H9 (cell line): ENCODE results near the gene LRRC3B. TPM values are rescaled to one million over a fixed set of nuclear protein-coding genes. Genes with fewer than 3 reads are reported as not detected.

Experiments used
- DNase-seq: peaks from one replicate; pipeline ENCODE4 v3.0.0-alpha.2; 2017
- H2AFZ ChIP-seq: one replicate; pipeline ENCODE4 v1.6.1; 2013; ENCODE audit warnings: mild to moderate bottlenecking, low read length, control low read depth, moderate library complexity
- H2AK5ac ChIP-seq: 2 replicates; pipeline ENCODE4 v1.6.1; 2013; ENCODE audit warnings: low read length, control low read depth, mixed read lengths; ENCODE audit not compliant: insufficient read length
- H2BK120ac ChIP-seq: one replicate; pipeline ENCODE4 v1.6.1; 2013; ENCODE audit warnings: low read depth, mild to moderate bottlenecking, low read length, control low read depth, inconsistent platforms; ENCODE audit not compliant: poor library complexity, severe bottlenecking
- H2BK12ac ChIP-seq: 2 replicates; pipeline ENCODE4 v1.6.1; 2013; ENCODE audit warnings: low read length, control low read depth, mixed read lengths, low read depth; ENCODE audit not compliant: insufficient read length
- H2BK15ac ChIP-seq: 2 replicates; pipeline ENCODE4 v1.6.1; 2013; ENCODE audit warnings: low read depth, low read length, control low read depth
- H2BK20ac ChIP-seq: one replicate; pipeline ENCODE4 v1.6.1; 2013; ENCODE audit warnings: low read depth, mild to moderate bottlenecking, low read length, control low read depth, inconsistent platforms; ENCODE audit not compliant: poor library complexity, severe bottlenecking
- H2BK5ac ChIP-seq: 2 replicates; pipeline ENCODE4 v1.6.1; 2013; ENCODE audit warnings: low read length, control low read depth, mixed read lengths; ENCODE audit not compliant: insufficient read length
- H3K14ac ChIP-seq: 2 replicates; pipeline ENCODE4 v1.6.1; 2013; ENCODE audit warnings: low read length, control low read depth; ENCODE audit not compliant: insufficient read depth
- H3K18ac ChIP-seq: 2 replicates; pipeline ENCODE4 v1.6.1; 2013; ENCODE audit warnings: low read depth, mild to moderate bottlenecking, mixed read lengths, low read length, control low read depth; ENCODE audit not compliant: insufficient read length
- H3K23ac ChIP-seq: 2 replicates; pipeline ENCODE4 v1.6.1; 2013; ENCODE audit warnings: low read length, control low read depth, mixed read lengths, low read depth; ENCODE audit not compliant: insufficient read length
- H3K23me2 ChIP-seq: 2 replicates; pipeline ENCODE4 v1.6.1; 2013; ENCODE audit warnings: low read depth, mild to moderate bottlenecking, mixed read lengths, low read length, control low read depth; ENCODE audit not compliant: insufficient read length, poor library complexity, severe bottlenecking
- H3K27ac ChIP-seq: 2 replicates; pipeline ENCODE4 v1.5.1; 2013; ENCODE audit warnings: low read length, control low read depth, mixed read lengths, low read depth; ENCODE audit not compliant: insufficient read length
- H3K27me3 ChIP-seq: 2 replicates; pipeline ENCODE4 v1.6.1; 2013; ENCODE audit warnings: low read length, control low read depth, inconsistent platforms; ENCODE audit not compliant: insufficient read depth
- H3K4ac ChIP-seq: 2 replicates; pipeline ENCODE4 v1.6.1; 2013; ENCODE audit warnings: low read depth, mild to moderate bottlenecking, control low read depth, inconsistent platforms, low read length, moderate library complexity
- H3K4me1 ChIP-seq: 2 replicates; pipeline ENCODE4 v1.6.1; 2013; ENCODE audit warnings: low read length, control low read depth, inconsistent platforms; ENCODE audit not compliant: insufficient read depth
- H3K4me2 ChIP-seq: 2 replicates; pipeline ENCODE4 v1.6.1; 2013; ENCODE audit warnings: low read length, control low read depth, mixed read lengths; ENCODE audit not compliant: insufficient read length, insufficient read depth
- H3K56ac ChIP-seq: 2 replicates; pipeline ENCODE4 v1.6.1; 2013; ENCODE audit warnings: low read depth, mild to moderate bottlenecking, mixed read lengths, low read length, control low read depth; ENCODE audit not compliant: insufficient read length
- H3K79me1 ChIP-seq: 2 replicates; pipeline ENCODE4 v1.6.1; 2013; ENCODE audit warnings: low read depth, mild to moderate bottlenecking, moderate library complexity, low read length, control low read depth, inconsistent platforms; ENCODE audit not compliant: insufficient read depth, poor library complexity, severe bottlenecking
- H3K79me2 ChIP-seq: 2 replicates; pipeline ENCODE4 v1.6.1; 2013; ENCODE audit warnings: low read length, control low read depth, inconsistent platforms; ENCODE audit not compliant: insufficient read depth
- H3K9ac ChIP-seq: 2 replicates; pipeline ENCODE4 v1.6.1; 2013; ENCODE audit warnings: low read length, control low read depth, mixed read lengths; ENCODE audit not compliant: insufficient read length; ENCODE audit errors: extremely low read depth
- H3K9me3 ChIP-seq: one replicate; pipeline ENCODE4 v1.6.1; 2013; ENCODE audit warnings: low read depth, low read length, inconsistent platforms; ENCODE audit not compliant: control insufficient read depth
- H3T11ph ChIP-seq: one replicate; pipeline ENCODE4 v1.6.1; 2013; ENCODE audit warnings: mild to moderate bottlenecking, low read length, control low read depth, inconsistent platforms
- H4K20me1 ChIP-seq: one replicate; pipeline ENCODE4 v1.6.1; 2013; ENCODE audit not compliant: control insufficient read depth, insufficient read length, insufficient read depth
- H4K5ac ChIP-seq: 2 replicates; pipeline ENCODE4 v1.6.1; 2013; ENCODE audit warnings: low read depth, mild to moderate bottlenecking, mixed read lengths, low read length, control low read depth; ENCODE audit not compliant: insufficient read length
- H4K8ac ChIP-seq: replicated peaks from 2 replicates; pipeline ENCODE4 v1.6.1; 2013; ENCODE audit warnings: low read length, control low read depth, mixed read lengths, low read depth; ENCODE audit not compliant: insufficient read length
- H4K91ac ChIP-seq: 2 replicates; pipeline ENCODE4 v1.6.1; 2013; ENCODE audit warnings: low read depth, mild to moderate bottlenecking, moderate library complexity, mixed read lengths, low read length, control low read depth; ENCODE audit not compliant: insufficient read length
- H3K27ac Mint-ChIP-seq, 3 experiments: 2 replicates in 2 of 3; 3 replicates in 1 of 3; pipeline ENCODE4 v1.8.0; 2020 to 2021; ENCODE audit warnings: mixed read lengths in 3 of 3, mild to moderate bottlenecking in 1 of 3, moderate library complexity in 1 of 3
- H3K27me3 Mint-ChIP-seq: 2 replicates; pipeline ENCODE4 v1.8.0; 2021; ENCODE audit warnings: low read depth, mild to moderate bottlenecking, moderate library complexity, mixed read lengths
- H3K36me3 Mint-ChIP-seq, 3 experiments: 2 replicates in 2 of 3; 3 replicates in 1 of 3; pipeline ENCODE4 v1.8.0; 2020 to 2021; ENCODE audit warnings: low read depth in 3 of 3, mixed read lengths in 3 of 3; ENCODE audit not compliant: insufficient read depth in 1 of 3
- H3K4me1 Mint-ChIP-seq, 2 experiments: 2 replicates each; pipeline ENCODE4 v1.8.0; 2020; ENCODE audit warnings: mixed read lengths in 2 of 2
- H3K4me3 Mint-ChIP-seq, 2 experiments: 2 replicates in 1 of 2; 3 replicates in 1 of 2; pipeline ENCODE4 v1.8.0; 2020 to 2021; ENCODE audit warnings: mild to moderate bottlenecking in 2 of 2, mixed read lengths in 2 of 2, moderate library complexity in 1 of 2
- H3K9me3 Mint-ChIP-seq, 2 experiments: 2 replicates in 1 of 2; 3 replicates in 1 of 2; pipeline ENCODE4 v1.8.0; 2020; ENCODE audit warnings: mild to moderate bottlenecking in 2 of 2, mixed read lengths in 2 of 2, moderate library complexity in 1 of 2
- WGBS: extraction: QIAGEN DNeasy Blood & Tissue Kit; methylation state at CpG from one replicate; pipeline ENCODE4 v1.1.7; 2013; ENCODE audit warnings: missing lambda C conversion rate, low lambda C conversion rate, mixed read lengths; ENCODE audit not compliant: insufficient read length; ENCODE audit errors: extremely low coverage; 5-methylcytosine and 5-hydroxymethylcytosine counted together
- total RNA-seq: library from RNA; stranded (reverse); gene quantifications from 2 replicates; pipeline ENCODE4 v1.2.1, GENCODE V29; 2021
- TF ChIP-seq, protein P1 (sequence below): fragments of 200-600 bp; sonication (generic); conservative IDR thresholded peaks from 3 replicates; pipeline ENCODE4 v1.8.0; 2021; ENCODE audit warnings: antibody characterized with exemption, mild to moderate bottlenecking

LRRC3B gene
- total RNA-seq, 1 experiment from 2014 or later: 0.35 TPM

DNA sequence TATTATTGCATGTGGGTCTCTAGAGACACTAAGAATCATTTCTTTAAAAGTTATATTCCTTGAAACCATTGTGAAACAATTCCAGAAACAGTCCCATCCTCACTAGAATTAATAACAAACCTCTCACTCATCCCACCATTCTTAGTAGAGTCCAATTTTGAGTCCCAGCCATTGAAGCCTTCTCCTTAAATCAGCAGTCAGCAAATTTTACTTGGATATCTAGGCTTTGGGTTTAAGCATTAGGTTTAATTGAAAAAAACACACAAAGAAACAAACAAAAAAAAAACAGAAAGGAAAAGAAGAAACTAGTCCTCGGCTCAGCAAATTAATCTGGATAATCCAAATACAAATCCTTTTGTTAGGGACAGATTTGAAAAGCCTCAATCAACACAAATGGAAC lies 109.3 kb downstream of the LRRC3B start:
- Histone ChIP-seq H3T11ph (no peak overlapping the region), H3K14ac (no peak overlapping the region), H2AK5ac (no peak overlapping the region), H3K56ac (no peak overlapping the region), H3K27me3 (no peaks in the 10 kb centered on the region), H3K18ac (no peak overlapping the region), H2BK120ac (no peak overlapping the region), H4K20me1 (no peaks in the 10 kb centered on the region), H3K4me2 (no peak overlapping the region), H4K91ac (no peak overlapping the region), H3K4ac (no peak overlapping the region), H3K79me2 (no peaks in the 10 kb centered on the region), H2BK5ac (no peak overlapping the region), H3K23ac (no peak overlapping the region), H3K4me1 (no peaks in the 10 kb centered on the region), H3K9ac (no peak overlapping the region), H3K79me1 (no peaks in the 10 kb centered on the region), H4K8ac (no peak overlapping the region), H2BK20ac (no peak overlapping the region), H3K9me3 (no peaks in the 10 kb centered on the region), H2BK12ac (no peak overlapping the region), H3K27ac (no peak overlapping the region), H3K23me2 (no peaks in the 10 kb centered on the region), H4K5ac (no peak overlapping the region), H2AFZ (no peak overlapping the region), H2BK15ac (no peak overlapping the region)
- peaks cover 3% of the 10 kb centered on the region in 2 experiments; a peak in 3 of 5 replicates for H3K9me3 Mint-ChIP-seq
- WGBS: no CpG with 5 or more reads among the region's 1 CpG
- DNase-seq: no peak
- no peaks in the 10 kb centered on the region for H3K27me3 Mint-ChIP-seq
- no peak overlapping the region for H3K4me3 Mint-ChIP-seq
- H3K4me1 Mint-ChIP-seq: peaks cover 0 to under 1% of the 10 kb centered on the region in 2 experiments; a peak in 1 of 4 replicates
- H3K27ac Mint-ChIP-seq: no peak overlapping the region
- H3K36me3 Mint-ChIP-seq: peaks cover 0 to 6% (median under 1%) of the 10 kb centered on the region in 3 experiments; a peak in 4 of 7 replicates
- TF ChIP-seq, protein P1, sequence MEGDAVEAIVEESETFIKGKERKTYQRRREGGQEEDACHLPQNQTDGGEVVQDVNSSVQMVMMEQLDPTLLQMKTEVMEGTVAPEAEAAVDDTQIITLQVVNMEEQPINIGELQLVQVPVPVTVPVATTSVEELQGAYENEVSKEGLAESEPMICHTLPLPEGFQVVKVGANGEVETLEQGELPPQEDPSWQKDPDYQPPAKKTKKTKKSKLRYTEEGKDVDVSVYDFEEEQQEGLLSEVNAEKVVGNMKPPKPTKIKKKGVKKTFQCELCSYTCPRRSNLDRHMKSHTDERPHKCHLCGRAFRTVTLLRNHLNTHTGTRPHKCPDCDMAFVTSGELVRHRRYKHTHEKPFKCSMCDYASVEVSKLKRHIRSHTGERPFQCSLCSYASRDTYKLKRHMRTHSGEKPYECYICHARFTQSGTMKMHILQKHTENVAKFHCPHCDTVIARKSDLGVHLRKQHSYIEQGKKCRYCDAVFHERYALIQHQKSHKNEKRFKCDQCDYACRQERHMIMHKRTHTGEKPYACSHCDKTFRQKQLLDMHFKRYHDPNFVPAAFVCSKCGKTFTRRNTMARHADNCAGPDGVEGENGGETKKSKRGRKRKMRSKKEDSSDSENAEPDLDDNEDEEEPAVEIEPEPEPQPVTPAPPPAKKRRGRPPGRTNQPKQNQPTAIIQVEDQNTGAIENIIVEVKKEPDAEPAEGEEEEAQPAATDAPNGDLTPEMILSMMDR: no peak
